Anterior cingulate cortex (tissue), 58 donors: ENCODE data around the gene FRMD4A.
"Not testable (repeated sequence)": the region's sequence is repeated elsewhere in the genome, so short reads cannot be mapped to it uniquely, and the experiment has no call there.

Experiments
- DNase-seq, 58 donors: peaks; one replicate each; lab custom pipeline; 2025; lab: John Stamatoyannopoulos, UW

Gene FRMD4A

DNA sequence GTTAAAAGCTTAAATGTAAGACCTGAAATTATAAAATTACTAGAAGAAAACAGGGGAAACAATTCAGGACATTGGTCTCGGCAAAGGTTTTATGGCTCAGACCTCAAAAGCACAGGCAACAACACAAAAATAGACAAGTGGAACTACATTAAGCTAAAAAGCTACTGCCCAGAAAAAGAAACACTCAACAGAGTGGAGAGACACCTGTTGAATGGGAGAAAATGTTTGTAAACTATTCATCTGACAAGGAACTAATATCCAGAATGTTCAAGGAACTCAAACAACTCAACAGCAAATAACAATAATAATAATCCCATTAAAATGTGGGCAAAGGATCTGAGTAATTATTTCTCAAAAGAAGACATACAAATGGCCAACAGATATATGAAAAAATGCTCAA lies 170.4 kb downstream of the FRMD4A start:
- DNase-seq = no peak

DNA sequence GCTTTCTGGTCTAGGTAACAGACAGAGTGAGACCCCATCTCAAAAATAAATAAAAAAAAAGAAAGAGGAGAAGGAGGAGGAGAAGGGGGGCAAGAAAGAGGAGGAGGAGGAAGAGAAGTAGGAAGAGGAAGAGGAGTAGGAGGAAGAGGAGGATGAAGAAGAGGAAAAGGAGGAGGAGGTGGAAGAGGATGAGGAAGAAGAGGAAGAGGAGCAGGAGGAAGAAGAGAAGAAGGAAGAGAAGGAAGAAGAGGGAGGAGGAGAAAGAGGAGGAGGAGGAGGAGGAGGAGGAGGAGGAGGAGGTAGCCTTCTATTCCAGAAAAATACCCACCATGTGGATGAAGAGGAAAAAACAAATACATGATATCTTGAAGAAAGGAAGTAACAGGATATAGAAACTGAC lies 172.1 kb downstream of the FRMD4A start:
- DNase-seq = no peak

DNA sequence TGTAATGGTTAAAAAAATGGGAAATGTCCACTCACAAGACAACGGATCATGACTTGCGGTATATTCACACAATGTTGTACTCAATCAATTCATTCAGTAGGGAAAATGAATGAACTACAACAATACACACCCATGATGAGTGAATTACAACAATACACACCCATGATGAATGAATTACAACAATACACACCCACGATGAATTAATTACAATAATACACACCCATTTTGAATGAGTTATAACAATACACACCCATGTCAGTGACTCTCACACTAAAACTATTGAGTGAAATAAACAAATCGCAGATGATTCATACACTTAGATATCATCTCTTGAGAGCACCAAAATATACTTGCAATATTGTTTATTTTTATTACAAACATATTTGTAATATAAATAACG lies 174.6 kb downstream of the FRMD4A start:
- DNase-seq = no peak

DNA sequence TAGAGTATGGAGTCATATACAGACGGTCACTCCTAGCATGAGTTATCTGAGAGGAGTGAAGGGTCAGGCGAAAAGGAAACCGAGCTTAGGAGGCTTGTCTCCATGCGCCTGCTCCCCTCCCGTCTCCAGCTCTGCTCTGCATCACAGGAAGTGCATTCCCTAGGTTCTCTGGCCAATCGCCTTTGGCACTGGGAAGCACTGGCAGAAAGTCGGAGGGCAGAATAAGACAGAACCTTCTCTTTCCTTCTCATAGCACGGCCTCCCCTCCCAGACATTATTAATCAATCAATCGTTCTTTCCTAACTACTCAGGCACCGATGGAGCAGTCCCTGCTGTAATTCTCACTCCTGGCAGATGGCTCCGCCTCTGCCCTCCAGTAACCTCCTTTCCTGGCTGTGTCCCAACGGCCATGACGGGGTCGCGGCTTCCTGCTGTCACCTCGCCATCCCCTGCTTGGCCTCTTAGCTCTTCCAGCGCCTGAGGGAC lies 177.1 kb downstream of the FRMD4A start:
- no peak for DNase-seq

DNA sequence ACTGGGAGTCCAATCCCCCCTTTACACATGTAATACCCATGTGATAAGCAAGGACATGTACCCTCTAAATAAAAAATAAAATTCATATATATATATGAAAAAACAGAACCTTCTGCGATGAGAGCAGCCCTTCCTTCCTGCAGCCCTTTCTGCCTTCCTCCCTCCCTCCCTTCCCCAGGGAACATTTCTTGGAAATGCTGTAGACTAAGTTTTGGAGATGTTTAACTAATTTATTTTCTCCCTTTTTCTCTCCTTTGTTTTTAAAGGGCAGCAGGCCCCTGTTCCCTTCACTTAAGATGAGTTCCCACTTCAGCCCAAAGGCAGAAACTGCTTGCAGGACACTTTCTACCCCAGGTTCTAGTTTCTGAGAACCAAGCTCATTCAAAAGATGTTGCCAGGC lies 179.2 kb downstream of the FRMD4A start:
- DNase-seq = no peak

DNA sequence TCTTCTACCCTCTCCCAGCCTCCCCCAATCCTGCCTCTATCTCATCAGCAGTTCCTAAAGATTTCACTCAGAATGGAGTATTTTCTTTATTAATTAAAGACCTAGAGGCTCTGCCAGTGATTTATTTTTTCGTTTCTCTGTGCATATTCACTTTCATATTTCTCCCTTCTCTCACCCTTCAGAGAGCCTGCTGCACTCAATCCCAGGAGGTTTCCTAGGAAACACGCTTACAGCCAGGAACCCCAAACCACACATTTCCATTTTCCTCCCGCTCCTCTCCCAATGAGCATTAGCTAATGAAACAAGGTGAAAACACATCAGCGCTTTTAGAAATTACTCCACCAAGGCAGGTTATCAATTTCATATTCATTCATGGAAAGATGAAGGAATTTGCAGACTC lies 180.2 kb downstream of the FRMD4A start:
- DNase-seq = no peak

DNA sequence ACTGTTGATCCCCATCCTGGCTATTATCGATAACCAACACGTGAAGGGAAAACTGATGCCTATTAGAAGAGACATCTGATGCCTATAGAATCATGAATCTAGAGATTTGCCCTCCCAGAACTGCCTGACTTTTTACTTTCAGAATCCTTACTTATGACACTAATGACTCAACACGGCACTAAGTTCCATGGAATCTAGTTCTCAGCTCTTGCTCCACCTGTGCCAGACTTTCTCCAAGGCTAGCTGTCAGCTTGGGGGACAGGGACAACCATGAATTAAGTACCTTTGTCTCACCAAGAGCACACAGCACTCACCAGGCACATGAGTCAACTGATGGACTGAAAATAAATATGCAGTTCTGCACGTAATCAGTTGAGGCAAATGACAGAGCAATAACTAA lies 184.2 kb downstream of the FRMD4A start:
- DNase-seq = no peak

DNA sequence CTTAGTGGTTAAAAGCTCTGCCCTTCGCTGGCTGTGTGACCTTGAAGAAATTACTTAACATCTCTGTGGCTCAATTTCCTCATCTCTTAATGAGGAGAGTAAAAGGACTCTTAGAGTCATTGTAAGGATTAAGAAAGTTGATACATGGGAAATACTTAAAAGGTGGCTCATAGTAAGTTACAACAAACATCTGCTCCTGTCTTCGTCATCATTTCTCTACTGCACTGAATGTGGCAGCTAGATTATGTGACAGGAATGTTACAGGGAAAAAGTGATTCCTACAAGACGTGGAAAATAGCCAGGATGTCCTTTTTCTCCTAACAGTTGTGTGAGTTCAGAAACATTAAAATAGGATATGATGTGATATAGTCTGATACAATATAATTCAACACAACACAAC lies 184.7 kb downstream of the FRMD4A start:
- no peak for DNase-seq

DNA sequence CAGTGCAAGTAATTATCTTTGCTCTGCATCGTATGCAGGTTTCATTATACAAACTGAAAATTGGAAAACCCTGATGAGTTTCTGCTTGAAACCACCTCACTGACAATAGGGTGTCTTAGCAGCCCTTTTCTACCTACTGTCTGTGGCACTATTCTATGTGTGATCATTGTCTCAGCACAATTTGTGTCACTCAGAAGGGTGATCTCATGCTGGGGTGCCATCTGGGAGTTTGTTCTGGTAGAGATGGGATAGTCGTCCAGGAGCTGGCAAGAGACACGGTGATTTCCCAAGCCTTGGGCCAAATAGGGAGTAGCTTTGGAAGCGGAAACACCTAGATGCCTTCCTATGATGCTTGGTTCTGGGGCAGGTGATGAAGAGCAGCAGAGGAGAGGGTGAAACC lies 186.3 kb downstream of the FRMD4A start:
- DNase-seq = no peak

DNA sequence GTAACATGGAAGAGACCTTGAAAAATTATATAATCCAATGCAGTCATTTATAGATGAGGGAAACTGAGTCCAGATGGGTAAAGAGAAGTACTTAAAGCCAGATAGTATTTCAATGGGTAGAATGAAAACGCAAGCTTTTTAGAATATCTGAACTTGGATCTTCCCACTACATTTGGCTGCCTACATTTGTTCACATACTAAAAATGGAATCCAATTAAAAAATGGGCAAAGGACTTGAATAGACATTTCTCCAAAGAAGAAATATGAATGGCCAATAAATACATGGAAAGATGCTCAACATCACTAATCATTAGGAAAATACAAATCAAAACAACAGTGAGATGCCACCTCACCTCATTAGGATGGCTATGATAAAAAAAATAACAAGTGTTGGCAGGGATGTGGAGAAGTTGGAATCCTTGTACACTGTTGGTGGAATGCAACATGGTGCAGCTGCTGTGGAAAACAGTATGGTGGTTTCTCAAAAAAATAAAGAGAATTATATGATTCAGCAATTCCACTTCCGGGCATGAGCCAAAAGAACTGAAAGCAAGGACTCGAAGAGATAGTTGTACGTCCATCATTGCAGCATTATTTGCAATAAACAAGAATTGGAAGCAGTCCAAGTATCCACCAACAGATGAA lies 188.0 kb downstream of the FRMD4A start:
- DNase-seq = no peak

DNA sequence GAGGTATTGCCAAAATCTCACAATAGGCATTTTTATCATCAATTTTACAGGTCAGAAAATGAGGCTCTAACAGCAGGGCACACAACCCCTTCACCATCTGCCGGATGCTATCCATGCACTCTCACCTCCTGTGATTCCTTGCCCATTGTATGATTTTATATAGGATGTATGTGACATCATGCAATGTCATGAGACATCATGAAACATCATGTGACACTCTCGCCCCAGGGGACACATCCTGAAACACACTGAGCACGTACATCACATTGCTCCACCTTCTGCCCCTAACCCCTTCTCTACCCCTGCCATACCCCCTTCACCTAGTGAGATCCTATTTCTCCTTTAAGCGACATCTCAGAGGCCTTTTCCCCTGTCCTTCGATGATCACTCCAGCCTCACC lies 189.4 kb downstream of the FRMD4A start:
- DNase-seq = no peak

DNA sequence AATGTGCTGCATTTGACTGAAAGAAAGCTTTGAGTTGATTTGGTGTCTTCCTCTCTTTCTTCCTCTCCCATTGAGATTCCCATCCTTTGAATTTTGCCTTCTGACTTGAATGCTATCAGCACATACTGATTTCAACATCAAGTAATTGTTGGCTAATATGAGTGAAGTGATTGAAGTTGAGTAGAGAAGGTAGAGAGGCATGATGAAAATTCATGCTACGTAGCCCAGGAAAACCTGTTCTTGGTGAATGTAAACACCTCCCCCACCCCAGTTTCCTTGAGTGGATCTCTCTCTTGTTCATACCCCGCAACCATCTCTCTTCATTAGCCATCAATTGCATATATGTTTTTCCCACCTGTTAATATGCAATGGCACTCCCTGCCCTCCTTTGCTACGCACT lies 193.3 kb downstream of the FRMD4A start:
- DNase-seq = no peak

DNA sequence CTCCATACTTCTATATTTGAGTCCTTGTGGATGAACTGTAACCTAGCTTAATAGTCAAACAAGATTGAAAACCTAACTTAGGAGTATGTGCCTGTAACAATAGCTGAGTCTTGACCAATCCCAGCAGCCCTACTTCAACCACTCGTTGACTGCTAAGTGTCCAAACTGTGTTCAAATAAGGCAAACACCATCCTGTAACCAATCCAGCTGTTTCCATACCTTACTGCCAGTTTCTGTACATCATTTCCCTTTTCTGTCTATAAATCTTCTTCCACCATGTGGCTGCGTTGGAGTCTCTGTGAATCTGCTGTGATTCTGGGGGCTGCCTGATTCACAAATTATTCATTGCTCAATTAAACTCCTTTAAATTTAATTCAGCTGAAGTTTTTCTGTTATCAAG lies 195.5 kb downstream of the FRMD4A start:
- not testable (repeated sequence) for DNase-seq

DNA sequence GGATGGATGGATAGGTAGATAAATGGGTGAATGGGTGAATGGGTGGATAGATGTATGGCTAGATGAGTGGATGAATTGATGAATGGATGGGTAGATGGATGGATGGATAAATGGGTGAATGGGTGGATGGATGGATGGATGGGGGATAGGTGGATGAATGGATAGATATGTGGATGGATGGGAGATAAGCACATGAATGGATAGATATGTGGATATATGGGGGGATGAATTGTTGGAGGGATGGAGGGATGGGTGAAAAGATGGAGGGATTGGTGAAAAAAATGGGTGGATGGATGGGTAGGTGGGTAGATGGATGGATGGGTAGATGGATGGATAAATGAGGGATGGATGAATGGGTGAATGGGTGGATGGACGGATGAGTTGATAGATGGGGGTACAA lies 196.4 kb downstream of the FRMD4A start:
- no peak for DNase-seq

DNA sequence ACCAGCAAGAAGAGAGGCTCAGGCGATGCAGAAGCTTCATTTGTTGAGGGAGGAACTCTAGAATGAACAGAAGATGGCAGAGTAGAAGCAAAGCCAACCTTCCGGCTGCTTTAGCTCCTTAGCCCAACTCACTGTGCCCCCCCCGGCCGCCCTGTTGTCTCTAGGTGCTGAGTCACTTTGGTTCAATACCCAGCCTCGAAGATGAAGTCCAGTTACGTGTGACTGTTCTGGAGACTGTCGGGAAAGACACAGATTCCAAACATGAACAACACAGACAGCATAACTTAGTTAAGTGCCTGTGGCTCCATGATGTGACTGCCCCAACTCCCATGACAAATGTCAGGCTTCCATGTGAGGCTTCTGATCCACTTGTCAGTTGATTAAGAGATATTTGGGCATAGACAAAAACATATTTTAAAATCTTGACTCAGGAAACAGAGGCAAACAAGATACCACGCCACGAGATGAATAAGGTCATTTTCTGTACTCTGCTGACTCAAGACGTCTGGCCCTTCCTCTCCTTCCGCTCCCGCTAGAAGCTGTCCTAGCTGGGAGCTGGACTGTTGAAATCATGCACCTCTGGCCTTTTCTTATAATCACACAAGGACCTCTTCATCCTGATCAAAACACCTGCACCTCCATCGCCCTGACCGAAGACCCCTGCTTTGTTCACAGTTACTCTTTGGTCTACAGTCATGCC lies 199.3 kb downstream of the FRMD4A start:
- no peak for DNase-seq

DNA sequence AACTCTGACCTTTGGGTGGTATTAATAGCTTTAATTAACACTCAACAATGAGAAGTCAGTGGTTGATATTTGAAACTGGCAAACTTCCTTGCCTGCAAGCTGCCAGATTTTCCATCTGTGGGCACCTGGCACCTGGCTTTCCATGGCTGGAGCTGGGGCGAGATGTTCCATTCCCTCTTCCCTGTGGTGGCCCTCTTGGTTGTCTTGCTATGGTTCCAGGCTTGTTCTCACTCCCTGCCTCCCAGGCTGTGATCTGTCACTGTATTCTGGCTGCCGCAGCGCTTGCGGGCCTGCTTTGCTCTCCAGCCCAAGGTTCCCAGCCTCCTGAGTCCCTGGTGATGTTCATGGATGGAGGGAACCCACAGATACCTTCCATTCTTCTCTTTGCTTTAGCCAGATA lies 201.0 kb downstream of the FRMD4A start:
- DNase-seq = no peak

DNA sequence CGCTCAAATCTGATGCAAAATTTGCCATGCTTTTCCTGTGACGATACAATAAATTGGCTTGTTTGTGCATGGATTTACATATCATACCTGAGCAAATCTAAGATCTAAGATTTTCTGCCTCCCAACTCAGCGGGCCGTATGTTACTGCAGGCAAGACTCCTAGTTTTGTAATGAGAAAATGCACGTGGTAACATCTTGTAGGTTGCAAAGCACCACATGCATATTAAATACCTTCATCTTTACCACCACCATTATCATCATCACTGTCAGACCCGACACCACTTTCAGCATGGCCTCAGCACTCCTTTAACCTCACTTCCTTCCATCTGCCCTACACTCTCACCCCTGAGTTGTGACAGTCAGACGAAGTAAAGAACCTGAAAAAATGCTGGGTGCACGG lies 202.2 kb downstream of the FRMD4A start:
- DNase-seq = no peak

DNA sequence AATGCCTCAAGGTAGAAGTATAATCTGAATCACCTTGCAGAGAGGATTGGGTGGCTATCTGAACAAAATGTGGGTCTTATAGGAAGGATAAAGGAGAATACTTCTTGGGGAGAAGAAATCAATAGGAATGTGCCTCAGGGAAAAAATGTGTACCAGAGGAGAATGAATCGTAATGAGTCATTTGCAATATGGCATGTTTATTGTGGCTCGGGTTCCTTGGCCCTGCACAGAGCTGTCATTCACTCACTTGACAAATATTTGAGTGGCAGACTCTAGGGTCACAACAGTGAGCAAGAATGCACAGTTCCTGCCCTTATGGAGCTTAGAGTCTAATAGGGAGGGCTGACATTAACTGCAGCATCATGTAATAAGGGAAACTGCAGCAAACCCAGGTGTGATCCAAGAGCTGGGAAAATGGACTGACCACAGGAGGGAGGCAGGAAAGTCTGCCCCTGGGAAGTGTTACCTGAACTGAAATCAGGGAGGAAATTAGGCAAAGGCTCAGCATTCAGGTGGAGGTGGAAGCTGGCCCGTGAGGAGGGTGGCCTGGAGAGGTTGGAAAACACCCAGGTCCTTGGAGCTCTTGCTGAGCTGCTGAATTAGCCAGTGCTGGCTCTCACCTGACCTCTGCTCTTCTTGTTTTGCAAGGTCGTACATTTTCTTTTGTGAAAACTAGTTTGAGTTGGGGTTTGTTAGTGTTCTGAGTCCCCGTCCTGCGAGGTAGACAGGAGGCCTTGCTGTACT lies 203.9 kb downstream of the FRMD4A start:
- DNase-seq = no peak

DNA sequence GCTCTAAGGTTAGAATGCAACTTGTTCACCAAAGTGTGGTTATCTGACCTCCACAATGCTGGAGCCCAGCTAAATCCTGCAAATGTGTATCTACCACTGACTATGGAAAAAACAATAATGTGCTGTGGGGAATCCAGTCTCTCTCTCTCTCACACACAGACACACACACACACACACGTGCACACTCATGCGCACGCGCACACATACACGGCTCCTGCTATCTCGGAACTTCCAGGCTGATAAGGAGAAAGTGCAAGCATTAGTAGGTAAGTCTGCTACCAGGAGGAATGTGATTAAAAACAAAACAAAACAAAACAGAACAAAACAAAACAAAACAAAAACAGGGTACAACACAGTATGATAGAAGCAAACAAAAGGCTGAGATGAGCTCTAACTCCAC lies 205.2 kb downstream of the FRMD4A start:
- DNase-seq = no peak

DNA sequence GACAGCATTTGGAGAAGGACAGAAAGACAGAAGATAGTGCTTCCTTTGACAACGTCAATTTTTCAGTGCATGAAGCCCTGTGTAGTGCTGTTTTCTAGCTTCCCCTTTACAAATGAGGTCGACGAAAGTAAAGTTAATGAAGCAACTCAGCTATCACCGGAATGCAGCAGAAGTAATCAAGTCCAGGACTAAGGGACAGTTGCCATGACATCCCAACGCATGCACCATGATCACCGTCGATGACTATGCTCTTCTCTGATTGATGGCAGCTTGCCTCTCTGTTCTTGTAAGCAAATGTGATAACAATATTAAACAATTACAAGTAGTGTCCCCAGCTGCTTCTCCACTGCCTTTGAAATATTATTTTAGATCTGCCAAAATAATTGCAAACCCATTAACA lies 205.8 kb downstream of the FRMD4A start:
- no peak for DNase-seq

DNA sequence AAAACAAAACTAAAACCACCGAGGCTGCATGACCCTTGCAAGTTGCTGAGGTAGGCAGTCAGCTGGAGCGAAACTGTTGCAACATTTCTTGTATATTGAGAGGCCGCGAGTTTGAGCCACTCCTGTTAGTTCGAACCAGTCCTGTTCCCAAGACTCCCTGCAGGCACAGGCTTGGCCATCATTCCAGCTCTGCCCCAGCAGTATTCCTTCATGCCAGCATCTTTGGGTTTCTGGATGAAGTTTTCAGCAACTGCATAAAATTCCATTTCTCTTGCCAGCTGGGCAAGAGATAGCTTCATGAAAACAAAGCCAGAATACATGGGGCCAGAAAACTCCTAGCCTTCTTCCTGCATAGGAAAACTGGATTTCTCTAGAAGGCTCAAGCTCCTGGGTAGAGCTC lies 207.6 kb downstream of the FRMD4A start:
- DNase-seq = peak in 6 of 58 donors; percentile 2 to 20 (median 6)

DNA sequence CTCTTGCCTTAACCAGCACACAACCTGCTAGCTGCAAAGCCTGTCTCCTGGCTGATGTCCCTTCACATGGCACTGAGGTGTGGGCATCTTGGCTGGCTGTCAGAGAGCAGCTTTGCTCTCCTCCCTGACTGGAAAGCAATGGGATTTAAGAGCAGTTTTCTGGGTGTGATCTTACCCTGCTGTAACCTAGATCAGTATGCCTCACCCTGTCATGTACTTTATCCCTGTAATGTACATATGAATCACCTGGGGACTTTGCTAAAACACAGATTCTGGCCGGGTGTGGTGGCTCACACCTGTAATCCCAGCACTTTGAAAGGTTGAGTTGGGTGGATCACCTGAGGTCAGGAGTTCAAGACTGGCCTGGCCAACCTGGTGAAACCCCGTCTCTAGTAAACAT lies 209.9 kb downstream of the FRMD4A start:
- no peak for DNase-seq
